SH-SY5Y (cell line): ENCODE results near the gene SNX18.

Source experiments
- GATA2 ChIP-seq: IDR thresholded peaks from 2 replicates; pipeline ENCODE4 v1.6.1; 2011; ENCODE audit warnings: mild to moderate bottlenecking, low read depth, low read length
- GATA3 ChIP-seq: IDR thresholded peaks from 2 replicates; pipeline ENCODE4 v1.6.1; 2011; ENCODE audit warnings: low read depth, mild to moderate bottlenecking, low read length, moderate library complexity

SNX18 gene

GRCh38 chr5:54517174-54517511 is 416 bp upstream of the SNX18 start:
- TF ChIP-seq GATA2 (no peak), GATA3 (no peak)

- TF ChIP-seq GATA3 (no peak), GATA2 (no peak)
Observed at GRCh38 chr5:54518146-54518817, 723 bp downstream of the SNX18 start.

- TF ChIP-seq GATA3 (no peak), GATA2 (no peak)
Observed at GRCh38 chr5:54518818-54519508, 1.4 kb downstream of the SNX18 start.

- TF ChIP-seq GATA3 (no peak), GATA2 (no peak)
Observed at GRCh38 chr5:54519509-54519876, 1.9 kb downstream of the SNX18 start.

- TF ChIP-seq GATA2 (no peak), GATA3 (no peak)
Observed at GRCh38 chr5:54520438-54520846, 2.9 kb downstream of the SNX18 start.

GRCh38 chr5:54520940-54521339 is 3.4 kb downstream of the SNX18 start:
- TF ChIP-seq GATA3, result no peak
- no peak for TF ChIP-seq GATA2

GRCh38 chr5:54521856-54522479 is 4.4 kb downstream of the SNX18 start:
- TF ChIP-seq GATA2, result no peak

- TF ChIP-seq GATA3, result no peak
- no peak for TF ChIP-seq GATA2
Observed at GRCh38 chr5:54523534-54523933, 6.0 kb downstream of the SNX18 start.

- TF ChIP-seq GATA3, result no peak
- TF ChIP-seq GATA2, result no peak
Observed at GRCh38 chr5:54524082-54524481, 6.5 kb downstream of the SNX18 start.

GRCh38 chr5:54524704-54525103 is 7.1 kb downstream of the SNX18 start:
- no peak for TF ChIP-seq GATA2
- TF ChIP-seq GATA3, result no peak

- no peak for TF ChIP-seq GATA3
- no peak for TF ChIP-seq GATA2
Observed at GRCh38 chr5:54525261-54525660, 7.7 kb downstream of the SNX18 start.

GRCh38 chr5:54525692-54526091 is 8.1 kb downstream of the SNX18 start:
- no peak for TF ChIP-seq GATA3
- no peak for TF ChIP-seq GATA2

GRCh38 chr5:54526604-54527288 is 9.2 kb downstream of the SNX18 start:
- TF ChIP-seq GATA3, result no peak
- no peak for TF ChIP-seq GATA2

GRCh38 chr5:54528633-54529209 is 11.2 kb downstream of the SNX18 start:
- no peak for TF ChIP-seq GATA3
